Progenitor cell of endocrine pancreas (in vitro differentiated cells): ENCODE results near the gene CSF3R. TPM values are rescaled to one million over a fixed set of nuclear protein-coding genes. Genes with fewer than 3 reads are reported as not detected.
A peak's percentile ranks its signal among the peaks of the same experiment; 100 is the strongest.
"Not testable (repeated sequence)": the region's sequence is repeated elsewhere in the genome, so short reads cannot be mapped to it uniquely, and the experiment has no call there.

Experiments
- DNase-seq: peaks from one replicate; pipeline ENCODE4 v3.0.0; 2021; ENCODE audit warnings: low spot score; ENCODE audit not compliant: unreplicated experiment
- H3K27ac Mint-ChIP-seq: 2 replicates; pipeline ENCODE4 v1.8.0; 2021; ENCODE audit warnings: mild to moderate bottlenecking, moderate library complexity, mixed read lengths
- H3K27me3 Mint-ChIP-seq: 2 replicates; pipeline ENCODE4 v1.8.0; 2021; ENCODE audit warnings: mixed read lengths
- H3K36me3 Mint-ChIP-seq: 2 replicates; pipeline ENCODE4 v1.8.0; 2022; ENCODE audit warnings: mixed read lengths; ENCODE audit not compliant: insufficient read depth
- H3K4me1 Mint-ChIP-seq: 2 replicates; pipeline ENCODE4 v1.8.0; 2021; ENCODE audit warnings: low read depth, mixed read lengths
- H3K4me3 Mint-ChIP-seq: 2 replicates; pipeline ENCODE4 v1.8.0; 2021; ENCODE audit warnings: low read depth, mild to moderate bottlenecking, moderate library complexity, mixed read lengths
- H3K9me3 Mint-ChIP-seq: 2 replicates; pipeline ENCODE4 v1.8.0; 2021; ENCODE audit warnings: low read depth, mixed read lengths
- total RNA-seq: library from RNA; stranded (reverse); gene quantifications from 2 replicates; pipeline ENCODE4 v1.2.1, GENCODE V29; 2021
- TF ChIP-seq, protein P1 (sequence below): fragments of 200-600 bp; sonication (generic); IDR thresholded peaks from one replicate; pipeline ENCODE4 v1.5.0; 2021; ENCODE audit warnings: antibody characterized with exemption, mild to moderate bottlenecking; ENCODE audit not compliant: unreplicated experiment

Gene CSF3R
- total RNA-seq, 1 donor from 2014 or later, result 5.5 TPM

DNA sequence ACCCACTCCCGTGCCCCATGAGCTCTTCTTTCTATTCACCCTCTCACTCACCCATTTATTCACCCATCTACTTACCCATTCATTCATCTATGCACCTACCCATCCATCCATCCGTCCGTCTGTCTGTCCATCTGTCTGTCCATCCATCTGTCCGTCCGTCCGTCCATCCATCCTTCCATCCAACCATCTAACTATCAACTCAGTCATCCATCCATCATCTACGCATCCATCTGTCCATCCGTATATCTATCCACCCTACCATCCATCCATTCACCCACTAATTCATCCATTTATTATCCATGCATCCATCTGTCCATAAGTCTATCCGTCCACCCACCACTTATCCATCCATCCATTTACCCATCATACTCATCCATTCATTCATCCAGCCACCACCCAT is 10.8 kb upstream of the CSF3R start:
- H3K36me3 Mint-ChIP-seq, result no peaks in the 10 kb centered on the region
- no peak overlapping the region for H3K27ac Mint-ChIP-seq
- TF ChIP-seq, protein P1, sequence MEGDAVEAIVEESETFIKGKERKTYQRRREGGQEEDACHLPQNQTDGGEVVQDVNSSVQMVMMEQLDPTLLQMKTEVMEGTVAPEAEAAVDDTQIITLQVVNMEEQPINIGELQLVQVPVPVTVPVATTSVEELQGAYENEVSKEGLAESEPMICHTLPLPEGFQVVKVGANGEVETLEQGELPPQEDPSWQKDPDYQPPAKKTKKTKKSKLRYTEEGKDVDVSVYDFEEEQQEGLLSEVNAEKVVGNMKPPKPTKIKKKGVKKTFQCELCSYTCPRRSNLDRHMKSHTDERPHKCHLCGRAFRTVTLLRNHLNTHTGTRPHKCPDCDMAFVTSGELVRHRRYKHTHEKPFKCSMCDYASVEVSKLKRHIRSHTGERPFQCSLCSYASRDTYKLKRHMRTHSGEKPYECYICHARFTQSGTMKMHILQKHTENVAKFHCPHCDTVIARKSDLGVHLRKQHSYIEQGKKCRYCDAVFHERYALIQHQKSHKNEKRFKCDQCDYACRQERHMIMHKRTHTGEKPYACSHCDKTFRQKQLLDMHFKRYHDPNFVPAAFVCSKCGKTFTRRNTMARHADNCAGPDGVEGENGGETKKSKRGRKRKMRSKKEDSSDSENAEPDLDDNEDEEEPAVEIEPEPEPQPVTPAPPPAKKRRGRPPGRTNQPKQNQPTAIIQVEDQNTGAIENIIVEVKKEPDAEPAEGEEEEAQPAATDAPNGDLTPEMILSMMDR, result no peak
- H3K4me3 Mint-ChIP-seq, result no peak overlapping the region
- no peak for DNase-seq
- H3K4me1 Mint-ChIP-seq, result peaks cover 16% of the 10 kb centered on the region
- H3K27me3 Mint-ChIP-seq, result no peaks in the 10 kb centered on the region
- no peaks in the 10 kb centered on the region for H3K9me3 Mint-ChIP-seq

DNA sequence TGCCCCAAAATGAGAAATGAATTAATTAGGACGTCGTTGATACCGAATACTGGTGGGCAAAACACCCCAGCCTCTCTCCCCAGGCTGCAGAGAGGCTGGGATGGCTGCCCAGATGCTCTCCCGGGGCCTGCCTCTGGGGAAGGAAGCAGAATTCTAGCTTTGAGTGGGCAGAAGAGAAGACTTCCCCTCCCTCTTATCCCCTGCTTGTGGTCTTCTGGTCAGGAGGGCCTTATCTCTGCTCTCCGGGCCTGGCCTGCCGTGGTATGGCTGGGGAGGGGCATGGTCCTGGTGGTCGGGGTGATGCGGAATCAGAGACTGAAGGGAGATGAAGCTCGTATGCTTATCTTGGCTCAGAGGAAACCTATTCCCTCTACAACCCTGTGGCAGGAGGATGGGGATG is 9.8 kb upstream of the CSF3R start:
- Mint-ChIP-seq H3K9me3 (no peaks in the 10 kb centered on the region), H3K27me3 (no peaks in the 10 kb centered on the region), H3K27ac (no peak overlapping the region), H3K4me3 (no peak overlapping the region), H3K36me3 (no peaks in the 10 kb centered on the region), H3K4me1 (peaks cover 21% of the 10 kb centered on the region)
- TF ChIP-seq, protein P1, result no peak
- no peak for DNase-seq

DNA sequence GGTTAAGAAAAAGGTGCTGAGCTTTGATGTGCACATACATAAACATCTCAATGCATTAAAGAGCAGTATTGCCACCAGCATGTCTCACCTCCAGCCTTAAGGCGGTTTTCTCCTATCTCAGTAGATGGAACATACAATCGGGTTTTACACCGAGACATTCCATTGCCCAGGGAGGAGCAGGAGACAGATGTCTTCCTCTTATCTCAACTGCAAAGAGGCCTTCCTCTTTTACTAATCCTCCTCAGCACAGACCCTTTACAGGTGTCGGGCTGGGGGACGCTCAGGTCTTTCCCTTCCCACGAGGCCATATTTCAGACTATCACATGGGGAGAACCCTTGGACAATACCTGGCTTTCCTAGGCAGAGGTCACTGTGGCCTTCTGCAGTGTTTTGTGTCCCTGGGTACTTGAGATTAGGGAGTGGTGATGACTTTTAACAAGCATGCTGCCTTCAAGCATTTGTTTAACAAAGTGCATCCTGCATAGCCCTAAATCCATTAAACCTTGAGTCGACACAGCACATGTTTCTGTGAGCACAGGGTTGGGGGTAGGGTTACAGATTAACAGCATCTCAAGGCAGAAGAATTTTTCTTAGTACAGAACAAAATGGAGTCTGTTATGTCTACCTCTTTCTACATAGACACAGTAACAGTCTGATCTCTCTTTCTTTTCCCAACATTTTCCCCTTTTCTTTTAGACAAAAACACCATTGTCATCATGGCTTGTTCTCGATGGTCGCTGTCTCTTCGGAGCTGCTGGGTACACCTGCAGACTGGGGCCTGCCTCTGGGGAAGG is 6.7 kb upstream of the CSF3R start:
- H3K27ac Mint-ChIP-seq, result peak overlapping the region; percentile 65
- not testable (repeated sequence) for H3K36me3 Mint-ChIP-seq, H3K4me3 Mint-ChIP-seq, DNase-seq, H3K27me3 Mint-ChIP-seq, H3K9me3 Mint-ChIP-seq
- H3K4me1 Mint-ChIP-seq, result peaks cover 36% of the 10 kb centered on the region

DNA sequence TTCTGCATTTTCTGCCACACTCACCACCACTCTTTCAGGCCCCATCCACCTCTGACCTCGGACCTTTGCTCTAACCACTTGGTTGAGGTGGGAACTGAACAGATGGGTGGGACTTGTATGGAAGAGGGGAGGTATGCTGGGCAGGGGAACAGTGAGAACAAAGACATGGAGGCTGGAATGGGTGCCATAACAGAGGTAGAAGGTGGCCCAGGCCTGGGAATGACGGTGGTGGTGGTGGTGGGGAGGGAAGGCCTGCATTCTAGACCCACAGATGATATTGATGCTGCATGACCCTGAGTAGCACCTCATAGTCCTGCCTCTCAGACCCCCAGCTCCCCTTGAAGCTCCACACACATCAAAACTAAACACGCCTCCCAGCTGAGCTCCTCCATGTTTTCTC is 5.2 kb upstream of the CSF3R start:
- H3K27me3 Mint-ChIP-seq, result no peaks in the 10 kb centered on the region
- peaks cover 36% of the 10 kb centered on the region for H3K4me1 Mint-ChIP-seq
- no peaks in the 10 kb centered on the region for H3K36me3 Mint-ChIP-seq
- TF ChIP-seq, protein P1, result no peak
- H3K27ac Mint-ChIP-seq, result peak overlapping the region; percentile 96
- no peak overlapping the region for H3K4me3 Mint-ChIP-seq
- no peaks in the 10 kb centered on the region for H3K9me3 Mint-ChIP-seq
- DNase-seq, result no peak

DNA sequence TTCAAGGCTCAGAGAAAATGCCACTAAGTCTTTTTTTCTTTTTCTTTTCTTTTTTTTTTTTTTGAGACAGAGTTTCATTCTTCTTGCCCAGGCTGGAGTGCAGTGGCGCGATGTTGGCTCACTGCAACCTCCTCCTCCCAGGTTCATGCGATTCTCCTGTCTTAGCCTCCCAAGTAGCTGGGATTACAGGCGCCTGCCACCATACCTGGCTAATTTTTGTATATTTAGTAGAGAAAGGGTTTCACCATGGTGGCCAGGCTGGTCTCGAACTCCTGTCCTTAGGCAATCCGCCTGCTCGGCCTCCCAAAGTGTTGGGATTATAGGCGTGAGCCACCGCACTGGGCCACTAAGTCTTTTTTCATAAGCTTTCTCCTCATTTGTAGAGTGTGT is 4.6 kb upstream of the CSF3R start:
- not testable (repeated sequence) for H3K9me3 Mint-ChIP-seq, H3K4me3 Mint-ChIP-seq, DNase-seq, H3K36me3 Mint-ChIP-seq, H3K27me3 Mint-ChIP-seq
- Mint-ChIP-seq H3K4me1 (peaks cover 36% of the 10 kb centered on the region), H3K27ac (peak overlapping the region; percentile 96)

DNA sequence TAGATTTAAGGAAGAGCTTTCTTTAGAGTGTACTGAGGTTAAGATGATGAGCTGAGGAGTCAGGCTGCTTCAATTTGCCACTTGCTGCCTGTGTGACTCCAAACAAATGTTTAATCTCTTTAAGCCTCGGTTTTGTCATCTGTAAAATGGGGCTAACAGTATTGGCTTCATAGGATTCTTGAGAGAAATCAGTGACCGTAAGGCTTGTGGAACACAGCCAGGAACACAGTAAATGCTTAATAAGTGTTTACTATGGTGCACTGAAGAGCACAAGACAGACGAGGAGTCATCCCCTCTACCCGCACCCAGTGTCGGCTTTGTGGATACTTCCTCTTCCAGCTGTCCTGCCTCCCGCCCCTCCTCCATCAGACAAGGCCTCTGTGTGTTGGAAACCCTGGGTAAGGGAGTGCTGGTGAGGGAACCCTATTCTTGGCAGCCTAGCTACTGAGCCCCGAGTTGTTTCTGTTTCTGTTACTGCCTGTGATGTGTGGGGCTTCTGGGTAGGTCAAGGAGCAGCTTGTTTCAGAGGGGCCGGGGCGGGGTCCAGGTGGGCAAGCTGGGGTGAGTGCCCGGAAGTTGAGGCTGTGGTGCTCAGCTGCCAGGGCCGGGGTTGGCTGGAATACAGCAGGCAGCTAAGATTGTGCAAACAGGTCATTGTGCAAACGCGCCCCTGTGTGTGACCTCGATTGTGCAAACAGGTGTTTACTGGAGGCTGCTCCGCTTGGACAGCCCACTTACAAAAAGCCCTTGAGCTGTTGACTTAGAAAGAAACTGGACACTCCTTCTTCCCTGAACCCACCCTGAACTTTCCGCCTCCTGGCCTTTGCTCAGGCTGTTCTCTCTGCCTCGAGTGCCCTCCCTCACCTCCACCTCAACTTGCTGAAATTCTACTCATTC is 4.0 kb upstream of the CSF3R start:
- peak overlapping the region; percentile 96 for H3K27ac Mint-ChIP-seq
- no peaks in the 10 kb centered on the region for H3K27me3 Mint-ChIP-seq
- TF ChIP-seq, protein P1, result no peak
- peak; percentile 39 for DNase-seq
- H3K4me1 Mint-ChIP-seq, result peaks cover 43% of the 10 kb centered on the region
- H3K36me3 Mint-ChIP-seq, result no peaks in the 10 kb centered on the region
- H3K9me3 Mint-ChIP-seq, result no peaks in the 10 kb centered on the region
- H3K4me3 Mint-ChIP-seq, result peak overlapping the region; percentile 33
